Hepatocyte (in vitro differentiated cells): Measurements from ENCODE around the gene SSBP2. TPM values are rescaled to one million over a fixed set of nuclear protein-coding genes. Genes with fewer than 3 reads are reported as not detected.
"Not testable (repeated sequence)": the region's sequence is repeated elsewhere in the genome, so short reads cannot be mapped to it uniquely, and the experiment has no call there.

ENCODE experiments used
- DNase-seq: peaks from one replicate; pipeline ENCODE4 v3.0.0-alpha.2; 2016; ENCODE audit warnings: low spot score
- H2AFZ ChIP-seq: fragments of 200-600 bp; sonication (generic); 2 replicates; pipeline ENCODE4 v1.6.0; 2016; ENCODE audit warnings: antibody characterized with exemption, mild to moderate bottlenecking
- H3K27ac ChIP-seq: fragments of 200-600 bp; sonication (generic); 2 replicates; pipeline ENCODE4 v1.5.1; 2016; ENCODE audit warnings: mild to moderate bottlenecking
- H3K27me3 ChIP-seq: fragments of 200-600 bp; sonication (generic); 2 replicates; pipeline ENCODE4 v1.6.1; 2016
- H3K36me3 ChIP-seq: fragments of 200-600 bp; sonication (generic); replicated peaks from 2 replicates; pipeline ENCODE4 v1.5.1; 2016; ENCODE audit warnings: low read depth; ENCODE audit not compliant: insufficient read depth
- H3K4me1 ChIP-seq: fragments of 200-600 bp; sonication (generic); 2 replicates; pipeline ENCODE4 v1.5.1; 2016; ENCODE audit warnings: mild to moderate bottlenecking, moderate library complexity; ENCODE audit not compliant: insufficient read depth
- H3K4me2 ChIP-seq: fragments of 200-600 bp; sonication (generic); 2 replicates; pipeline ENCODE4 v1.6.0; 2016
- H3K4me3 ChIP-seq: fragments of 200-600 bp; sonication (generic); 2 replicates; pipeline ENCODE4 v1.5.1; 2016; ENCODE audit warnings: mild to moderate bottlenecking
- H3K79me2 ChIP-seq: fragments of 200-600 bp; sonication (generic); 2 replicates; pipeline ENCODE4 v1.6.0; 2017; ENCODE audit warnings: mild to moderate bottlenecking
- H3K9me2 ChIP-seq: fragments of 200-600 bp; sonication (generic); replicated peaks from 2 replicates; pipeline ENCODE4 v1.6.0; 2017; ENCODE audit warnings: mild to moderate bottlenecking; ENCODE audit not compliant: insufficient read depth
- H3K9me3 ChIP-seq: fragments of 200-600 bp; sonication (generic); 2 replicates; pipeline ENCODE4 v1.5.1; 2016; ENCODE audit warnings: low read depth, mild to moderate bottlenecking
- H4K20me1 ChIP-seq: fragments of 200-600 bp; sonication (generic); 2 replicates; pipeline ENCODE4 v1.6.0; 2016; ENCODE audit warnings: mild to moderate bottlenecking; ENCODE audit not compliant: insufficient read depth, poor library complexity, severe bottlenecking
- CTCF ChIP-seq: fragments of 200-600 bp; sonication (generic); IDR thresholded peaks from 2 replicates; pipeline ENCODE4 v1.5.1; 2016; ENCODE audit warnings: antibody characterized with exemption, mild to moderate bottlenecking; ENCODE audit not compliant: poor library complexity
- EZH2 ChIP-seq: fragments of 200-600 bp; sonication (generic); IDR thresholded peaks from 2 replicates; pipeline ENCODE4 v1.6.1; 2016; ENCODE audit warnings: antibody characterized with exemption, mild to moderate bottlenecking, borderline replicate concordance
- EZH2phosphoT487 ChIP-seq: fragments of 200-600 bp; sonication (generic); IDR thresholded peaks from one replicate; pipeline ENCODE4 v1.6.1; 2018; ENCODE audit warnings: antibody characterized with exemption, mild to moderate bottlenecking, low read depth, moderate library complexity; ENCODE audit not compliant: unreplicated experiment, severe bottlenecking
- WGBS: methylation state at CpG from one replicate; pipeline ENCODE4 v1.1.6; 2016; ENCODE audit warnings: low lambda C conversion rate; ENCODE audit errors: missing lambda C conversion rate; 5-methylcytosine and 5-hydroxymethylcytosine counted together
- polyA plus RNA-seq: library from polyadenylated mRNA; unstranded; fragments of >200 nt; fragmentation: Nextera tagmentation; extraction: Ambion mirVana; gene quantifications from 2 replicates; pipeline ENCODE4 v1.2.1, GENCODE V29; 2016
- total RNA-seq: library from RNA; depleted of rRNA; stranded (reverse); fragments of >200 nt; gene quantifications from 2 replicates; pipeline ENCODE4 v1.2.3, GENCODE V29; 2014

SSBP2 gene
- total and polyA plus RNA-seq, 2 experiments from 2014 or later, result 23.7 to 48.2 TPM

DNA sequence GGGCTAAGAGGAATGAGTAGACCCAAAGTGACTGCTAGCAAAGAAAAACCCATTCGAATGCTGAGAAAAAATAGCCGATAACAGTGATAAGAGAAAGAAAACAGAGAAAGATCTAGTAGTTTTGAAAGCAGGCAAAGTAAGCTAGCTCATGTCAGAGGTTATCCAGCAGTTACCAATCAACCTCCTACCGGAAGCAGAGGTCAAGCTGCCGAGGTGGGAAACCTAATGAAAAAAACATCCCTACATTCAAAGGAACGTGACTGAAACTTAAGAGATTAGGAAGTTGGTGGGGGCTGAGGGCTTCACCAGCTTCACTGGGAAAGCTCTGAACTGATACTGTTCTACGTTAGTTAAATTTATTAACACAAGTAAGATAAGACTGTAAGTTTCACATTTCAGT is 32.6 kb downstream of the SSBP2 start:
- no peak overlapping the region for H3K4me3 ChIP-seq
- H2AFZ ChIP-seq, result no peak overlapping the region
- H3K36me3 ChIP-seq, result no peaks in the 10 kb centered on the region
- no peak for DNase-seq
- no peaks in the 10 kb centered on the region for H3K4me1 ChIP-seq
- H3K27ac ChIP-seq, result no peak overlapping the region
- H3K9me2 ChIP-seq, result no peaks in the 10 kb centered on the region
- H3K79me2 ChIP-seq, result peaks cover 46% of the 10 kb centered on the region
- peak overlapping the region; percentile 60 for H3K4me2 ChIP-seq
- no peaks in the 10 kb centered on the region for H3K27me3 ChIP-seq
- H4K20me1 ChIP-seq, result peaks cover 19% of the 10 kb centered on the region
- TF ChIP-seq EZH2, result no peak
- H3K9me3 ChIP-seq, result no peaks in the 10 kb centered on the region
- WGBS, result 19% methylated on average over 6 of the region's 6 CpGs

GRCh38 chr5:81717860-81718259 is 33.0 kb downstream of the SSBP2 start:
- TF ChIP-seq EZH2 (no peak), EZH2phosphoT487 (no peak), CTCF (no peak)
- no peaks in the 10 kb centered on the region for H3K36me3 ChIP-seq
- H3K4me3 ChIP-seq, result no peak overlapping the region
- H3K27me3 ChIP-seq, result no peaks in the 10 kb centered on the region
- peak overlapping the region; percentile 60 for H3K4me2 ChIP-seq
- H4K20me1 ChIP-seq, result peaks cover 19% of the 10 kb centered on the region
- no peaks in the 10 kb centered on the region for H3K4me1 ChIP-seq
- H2AFZ ChIP-seq, result no peak overlapping the region
- H3K79me2 ChIP-seq, result peaks cover 45% of the 10 kb centered on the region
- DNase-seq, result no peak
- H3K9me2 ChIP-seq, result no peaks in the 10 kb centered on the region
- WGBS, result 85% methylated on average over 4 of the region's 4 CpGs
- no peaks in the 10 kb centered on the region for H3K9me3 ChIP-seq
- no peak overlapping the region for H3K27ac ChIP-seq

- Histone ChIP-seq H3K4me2 (no peak overlapping the region), H3K4me1 (no peaks in the 10 kb centered on the region), H3K9me3 (no peaks in the 10 kb centered on the region), H3K9me2 (no peaks in the 10 kb centered on the region), H3K4me3 (no peak overlapping the region), H4K20me1 (peaks cover 19% of the 10 kb centered on the region), H3K27me3 (no peaks in the 10 kb centered on the region), H3K79me2 (peaks cover 40% of the 10 kb centered on the region), H3K27ac (no peak overlapping the region), H3K36me3 (no peaks in the 10 kb centered on the region), H2AFZ (no peak overlapping the region)
- no peak for TF ChIP-seq EZH2phosphoT487
- no peak for TF ChIP-seq EZH2
- no peak for TF ChIP-seq CTCF
- 97% methylated on average over 1 of the region's 1 CpG for WGBS
- no peak for DNase-seq
These were observed 33.7 kb downstream of the SSBP2 start for GRCh38 chr5:81717226-81717625.

GRCh38 chr5:81714076-81714475 is 36.8 kb downstream of the SSBP2 start:
- H3K27ac ChIP-seq, H3K27me3 ChIP-seq, H3K36me3 ChIP-seq, H3K4me1 ChIP-seq, H3K4me2 ChIP-seq, H2AFZ ChIP-seq, H3K4me3 ChIP-seq, DNase-seq, H3K9me3 ChIP-seq, H3K9me2 ChIP-seq: not testable (repeated sequence)
- 87% methylated on average over 2 of the region's 2 CpGs for WGBS
- peaks cover 14% of the 10 kb centered on the region for H4K20me1 ChIP-seq
- H3K79me2 ChIP-seq, result peaks cover 37% of the 10 kb centered on the region
